Thoracic aorta endothelial cell (primary cell): ENCODE data around the gene NBPF10. TPM values are rescaled to one million over a fixed set of nuclear protein-coding genes. Genes with fewer than 3 reads are reported as not detected.

Source experiments
- total RNA-seq: library from RNA; depleted of rRNA; stranded (reverse); fragments of >200 nt; gene quantifications from 2 replicates; pipeline ENCODE4 v1.2.3, GENCODE V29; 2012

The NBPF10 gene, protein sequence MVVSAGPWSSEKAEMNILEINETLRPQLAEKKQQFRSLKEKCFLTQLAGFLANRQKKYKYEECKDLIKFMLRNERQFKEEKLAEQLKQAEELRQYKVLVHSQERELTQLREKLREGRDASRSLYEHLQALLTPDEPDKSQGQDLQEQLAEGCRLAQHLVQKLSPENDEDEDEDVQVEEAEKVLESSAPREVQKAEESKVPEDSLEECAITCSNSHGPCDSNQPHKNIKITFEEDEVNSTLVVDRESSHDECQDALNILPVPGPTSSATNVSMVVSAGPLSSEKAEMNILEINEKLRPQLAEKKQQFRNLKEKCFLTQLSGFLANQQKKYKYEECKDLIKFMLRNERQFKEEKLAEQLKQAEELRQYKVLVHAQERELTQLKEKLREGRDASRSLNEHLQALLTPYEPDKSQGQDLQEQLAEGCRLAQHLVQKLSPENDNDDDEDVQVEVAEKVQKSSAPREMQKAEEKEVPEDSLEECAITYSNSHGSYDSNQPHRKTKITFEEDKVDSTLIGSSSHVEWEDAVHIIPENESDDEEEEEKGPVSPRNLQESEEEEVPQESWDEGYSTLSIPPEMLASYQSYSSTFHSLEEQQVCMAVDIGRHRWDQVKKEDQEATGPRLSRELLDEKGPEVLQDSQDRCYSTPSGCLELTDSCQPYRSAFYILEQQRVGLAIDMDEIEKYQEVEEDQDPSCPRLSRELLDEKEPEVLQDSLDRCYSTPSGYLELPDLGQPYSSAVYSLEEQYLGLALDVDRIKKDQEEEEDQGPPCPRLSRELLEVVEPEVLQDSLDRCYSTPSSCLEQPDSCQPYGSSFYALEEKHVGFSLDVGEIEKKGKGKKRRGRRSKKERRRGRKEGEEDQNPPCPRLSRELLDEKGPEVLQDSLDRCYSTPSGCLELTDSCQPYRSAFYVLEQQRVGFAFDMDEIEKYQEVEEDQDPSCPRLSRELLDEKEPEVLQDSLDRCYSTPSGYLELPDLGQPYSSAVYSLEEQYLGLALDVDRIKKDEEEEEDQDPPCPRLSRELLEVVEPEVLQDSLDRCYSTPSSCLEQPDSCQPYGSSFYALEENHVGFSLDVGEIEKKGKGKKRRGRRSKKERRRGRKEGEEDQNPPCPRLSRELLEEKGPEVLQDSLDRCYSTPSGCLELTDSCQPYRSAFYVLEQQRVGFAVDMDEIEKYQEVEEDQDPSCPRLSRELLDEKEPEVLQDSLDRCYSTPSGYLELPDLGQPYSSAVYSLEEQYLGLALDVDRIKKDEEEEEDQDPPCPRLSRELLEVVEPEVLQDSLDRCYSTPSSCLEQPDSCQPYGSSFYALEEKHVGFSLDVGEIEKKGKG (N-terminal part only)
- 0.86 and 1.2 TPM in 2 replicates for total RNA-seq

DNA sequence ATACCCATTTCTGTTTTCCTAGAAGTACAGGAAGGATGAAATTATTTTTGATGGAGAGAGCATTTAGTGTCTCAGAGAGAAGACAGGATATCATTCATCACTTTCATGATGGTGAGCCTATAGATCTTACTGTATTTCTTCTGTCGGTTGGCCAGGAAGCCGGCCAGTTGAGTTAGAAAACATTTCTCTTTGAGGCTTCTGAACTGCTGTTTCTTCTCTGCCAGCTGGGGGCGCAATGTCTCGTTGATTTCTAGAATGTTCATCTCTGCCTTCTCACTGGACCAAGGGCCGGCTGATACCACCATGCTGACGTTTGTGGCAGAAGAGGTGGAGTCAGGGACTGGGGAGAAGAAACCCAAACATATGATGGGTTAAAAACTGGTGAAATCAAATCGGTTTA is at the start of gene NBPF10:
NBPF10 (minus strand) TSS at position 340 of the 400 bp plus-strand sequence; CDS start at position 305, 35 bp downstream.

Other genes with a start within 250 kb of the NBPF10 start
- gene ITGA10, start 234.8 kb downstream of the NBPF10 start, total RNA-seq, result 67.4 and 92.9 TPM in 2 replicates
- gene PEX11B, start 226.1 kb downstream of the NBPF10 start, total RNA-seq, result 21.5 and 22.8 TPM in 2 replicates
- gene RBM8A, start 217.3 kb downstream of the NBPF10 start, total RNA-seq, result 141 and 152 TPM in 2 replicates
- gene LIX1L, start 186.8 kb downstream of the NBPF10 start, total RNA-seq, result 60.9 and 72.1 TPM in 2 replicates
- 0.13 and 0.22 TPM in 2 replicates for gene ANKRD34A, start 180.2 kb downstream of the NBPF10 start, total RNA-seq
- 11.8 and 13.6 TPM in 2 replicates for gene POLR3GL, start 180.1 kb downstream of the NBPF10 start, total RNA-seq
- 27.9 and 32.2 TPM in 2 replicates for gene TXNIP, start 148.2 kb downstream of the NBPF10 start, total RNA-seq
- not detected in 2 replicates for gene HJV, start 123.1 kb downstream of the NBPF10 start, total RNA-seq
- 18.5 and 27.3 TPM in 2 replicates for gene NOTCH2NLA, start 84.2 kb upstream of the NBPF10 start, total RNA-seq